SU-DHL-6 (cell line): Measurements from ENCODE around the gene POLR2F.

ENCODE experiments used
- H2AFZ ChIP-seq: fragments of 200-600 bp; sonication (generic); 2 replicates; pipeline ENCODE4 v1.6.1; 2014; ENCODE audit warnings: low read depth, mild to moderate bottlenecking, moderate library complexity, mixed read lengths, antibody characterized with exemption, low read length; ENCODE audit not compliant: severe bottlenecking
- H3F3A ChIP-seq: fragments of 200-600 bp; shearing (Covaris generic); 2 replicates; pipeline ENCODE4 v1.6.0; 2016; ENCODE audit warnings: antibody characterized with exemption, mild to moderate bottlenecking; ENCODE audit not compliant: insufficient read depth
- H3K27ac ChIP-seq: fragments of 200-600 bp; sonication (generic); 2 replicates; pipeline ENCODE4 v1.5.1; 2016; ENCODE audit warnings: low read depth, mild to moderate bottlenecking, low read length, moderate library complexity, mixed read lengths
- H3K27me3 ChIP-seq: fragments of 200-600 bp; sonication (generic), shearing (Covaris generic); 2 replicates; pipeline ENCODE4 v1.6.0; 2014; ENCODE audit warnings: mild to moderate bottlenecking, low read length
- H3K36me3 ChIP-seq: fragments of 200-600 bp; sonication (generic); 2 replicates; pipeline ENCODE4 v1.6.1; 2014; ENCODE audit warnings: mild to moderate bottlenecking, low read length, mixed read lengths
- H3K4me2 ChIP-seq: fragments of 300-600, 200-600 bp; shearing (Covaris generic), sonication (generic); 2 replicates; pipeline ENCODE4 v1.6.0; 2014; ENCODE audit warnings: low read length, low read depth, mild to moderate bottlenecking; ENCODE audit not compliant: poor library complexity, severe bottlenecking
- H3K4me3 ChIP-seq: fragments of 200-600 bp; sonication (generic); 2 replicates; pipeline ENCODE4 v1.5.1; 2014; ENCODE audit warnings: antibody characterized with exemption, low read length, mild to moderate bottlenecking, mixed read lengths; ENCODE audit not compliant: insufficient read depth, poor library complexity, severe bottlenecking
- H3K79me2 ChIP-seq: fragments of 200-600 bp; sonication (generic); 2 replicates; pipeline ENCODE4 v1.6.1; 2014; ENCODE audit warnings: mild to moderate bottlenecking, low read length, moderate library complexity; ENCODE audit not compliant: insufficient read depth
- H3K9ac ChIP-seq: fragments of 200-600 bp; sonication (generic); 2 replicates; pipeline ENCODE4 v1.7.0; 2014; ENCODE audit warnings: mild to moderate bottlenecking, low read length
- H3K9me2 ChIP-seq: fragments of 200-600 bp; sonication (generic); replicated peaks from 2 replicates; pipeline ENCODE4 v1.6.1; 2014; ENCODE audit warnings: low read length; ENCODE audit not compliant: insufficient read depth
- H3K9me3 ChIP-seq: fragments of 200-600 bp; sonication (generic); 2 replicates; pipeline ENCODE4 v1.6.1; 2014; ENCODE audit warnings: low read length, mixed read lengths; ENCODE audit not compliant: insufficient read depth
- H4K20me1 ChIP-seq: fragments of 200-600 bp; sonication (generic); 2 replicates; pipeline ENCODE4 v1.6.1; 2014; ENCODE audit warnings: low read depth, mild to moderate bottlenecking, antibody characterized with exemption, low read length, moderate library complexity, mixed read lengths
- EZH2phosphoT487 ChIP-seq: fragments of 200-600 bp; sonication (generic), shearing (Covaris generic); conservative IDR thresholded peaks from 2 replicates; pipeline ENCODE4 v1.6.1; 2018; ENCODE audit warnings: mild to moderate bottlenecking, antibody characterized with exemption, low read length, moderate library complexity, mixed read lengths
- TF ChIP-seq, protein P1 (sequence below): fragments of 200-600 bp; sonication (generic); IDR thresholded peaks from one replicate; pipeline ENCODE4 v1.5.1; 2017; ENCODE audit warnings: antibody characterized with exemption, mild to moderate bottlenecking, low read length, moderate library complexity; ENCODE audit not compliant: insufficient read depth, poor library complexity, severe bottlenecking

Gene POLR2F

DNA sequence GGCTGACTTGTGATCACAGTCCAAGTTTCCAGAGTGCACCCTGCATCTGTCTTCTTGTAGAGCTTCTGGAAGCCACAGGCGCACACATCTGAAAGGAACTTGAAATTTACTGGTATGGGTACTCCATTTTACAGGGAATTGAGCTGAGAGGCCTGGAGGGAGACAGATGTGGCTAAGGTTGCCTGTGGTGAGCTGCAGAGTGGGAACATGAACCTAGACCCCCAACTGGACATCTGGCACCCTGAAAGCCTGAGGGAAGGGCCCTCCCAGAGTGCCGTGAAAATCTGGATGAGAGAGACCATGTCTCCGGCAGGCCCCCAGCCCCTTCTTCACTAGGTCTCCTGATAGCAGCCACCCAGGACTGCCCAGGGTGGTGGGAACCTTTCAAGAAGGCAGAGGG is 53.4 kb downstream of the POLR2F start:
- Histone ChIP-seq H3K4me3 (no peak overlapping the region), H4K20me1 (no peaks in the 10 kb centered on the region), H3F3A (no peaks in the 10 kb centered on the region), H3K27me3 (no peaks in the 10 kb centered on the region), H3K9me2 (no peaks in the 10 kb centered on the region), H3K36me3 (no peaks in the 10 kb centered on the region), H3K79me2 (no peaks in the 10 kb centered on the region), H3K9ac (no peak overlapping the region), H3K4me2 (no peak overlapping the region), H3K9me3 (no peaks in the 10 kb centered on the region), H3K27ac (no peak overlapping the region), H2AFZ (no peak overlapping the region)
- TF ChIP-seq, protein P1, sequence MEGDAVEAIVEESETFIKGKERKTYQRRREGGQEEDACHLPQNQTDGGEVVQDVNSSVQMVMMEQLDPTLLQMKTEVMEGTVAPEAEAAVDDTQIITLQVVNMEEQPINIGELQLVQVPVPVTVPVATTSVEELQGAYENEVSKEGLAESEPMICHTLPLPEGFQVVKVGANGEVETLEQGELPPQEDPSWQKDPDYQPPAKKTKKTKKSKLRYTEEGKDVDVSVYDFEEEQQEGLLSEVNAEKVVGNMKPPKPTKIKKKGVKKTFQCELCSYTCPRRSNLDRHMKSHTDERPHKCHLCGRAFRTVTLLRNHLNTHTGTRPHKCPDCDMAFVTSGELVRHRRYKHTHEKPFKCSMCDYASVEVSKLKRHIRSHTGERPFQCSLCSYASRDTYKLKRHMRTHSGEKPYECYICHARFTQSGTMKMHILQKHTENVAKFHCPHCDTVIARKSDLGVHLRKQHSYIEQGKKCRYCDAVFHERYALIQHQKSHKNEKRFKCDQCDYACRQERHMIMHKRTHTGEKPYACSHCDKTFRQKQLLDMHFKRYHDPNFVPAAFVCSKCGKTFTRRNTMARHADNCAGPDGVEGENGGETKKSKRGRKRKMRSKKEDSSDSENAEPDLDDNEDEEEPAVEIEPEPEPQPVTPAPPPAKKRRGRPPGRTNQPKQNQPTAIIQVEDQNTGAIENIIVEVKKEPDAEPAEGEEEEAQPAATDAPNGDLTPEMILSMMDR = no peak
- TF ChIP-seq EZH2phosphoT487 = no peak

DNA sequence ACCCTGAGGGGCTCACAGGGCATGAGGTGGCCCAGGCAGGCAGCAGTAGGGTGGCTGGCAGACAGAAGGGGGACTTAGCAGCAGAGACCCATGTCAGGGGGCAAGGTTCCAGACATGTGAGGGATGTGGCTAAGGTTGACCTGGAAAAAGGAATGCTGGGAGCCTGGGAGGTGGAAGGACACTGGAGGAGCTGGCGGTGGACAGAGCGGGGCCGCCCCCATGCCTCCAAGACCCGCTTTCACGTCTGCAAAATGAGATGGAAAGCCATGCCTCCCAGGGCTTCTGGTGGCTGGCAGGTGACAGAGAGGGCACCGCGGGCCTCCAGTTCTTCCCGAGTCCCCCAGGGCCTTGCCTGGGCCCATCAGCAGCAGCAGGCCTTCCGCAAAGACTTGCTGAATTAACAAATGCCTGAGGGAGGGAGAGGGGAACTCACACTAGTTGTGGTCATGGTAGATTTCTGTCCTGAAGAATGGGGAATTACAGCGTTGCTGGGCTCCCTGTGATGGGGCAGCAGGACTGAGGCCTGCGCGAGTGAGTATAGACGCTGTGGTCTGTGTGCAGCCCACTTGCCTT is 53.9 kb downstream of the POLR2F start:
- H3K79me2 ChIP-seq = no peaks in the 10 kb centered on the region
- H3K4me2 ChIP-seq = no peak overlapping the region
- no peaks in the 10 kb centered on the region for H3K9me2 ChIP-seq
- H4K20me1 ChIP-seq = no peaks in the 10 kb centered on the region
- H3F3A ChIP-seq = no peaks in the 10 kb centered on the region
- H3K9me3 ChIP-seq = no peaks in the 10 kb centered on the region
- no peak overlapping the region for H3K27ac ChIP-seq
- TF ChIP-seq EZH2phosphoT487 = no peak
- TF ChIP-seq, protein P1 = no peak
- no peaks in the 10 kb centered on the region for H3K36me3 ChIP-seq
- no peaks in the 10 kb centered on the region for H3K27me3 ChIP-seq
- no peak overlapping the region for H2AFZ ChIP-seq
- no peak overlapping the region for H3K9ac ChIP-seq
- H3K4me3 ChIP-seq = no peak overlapping the region

DNA sequence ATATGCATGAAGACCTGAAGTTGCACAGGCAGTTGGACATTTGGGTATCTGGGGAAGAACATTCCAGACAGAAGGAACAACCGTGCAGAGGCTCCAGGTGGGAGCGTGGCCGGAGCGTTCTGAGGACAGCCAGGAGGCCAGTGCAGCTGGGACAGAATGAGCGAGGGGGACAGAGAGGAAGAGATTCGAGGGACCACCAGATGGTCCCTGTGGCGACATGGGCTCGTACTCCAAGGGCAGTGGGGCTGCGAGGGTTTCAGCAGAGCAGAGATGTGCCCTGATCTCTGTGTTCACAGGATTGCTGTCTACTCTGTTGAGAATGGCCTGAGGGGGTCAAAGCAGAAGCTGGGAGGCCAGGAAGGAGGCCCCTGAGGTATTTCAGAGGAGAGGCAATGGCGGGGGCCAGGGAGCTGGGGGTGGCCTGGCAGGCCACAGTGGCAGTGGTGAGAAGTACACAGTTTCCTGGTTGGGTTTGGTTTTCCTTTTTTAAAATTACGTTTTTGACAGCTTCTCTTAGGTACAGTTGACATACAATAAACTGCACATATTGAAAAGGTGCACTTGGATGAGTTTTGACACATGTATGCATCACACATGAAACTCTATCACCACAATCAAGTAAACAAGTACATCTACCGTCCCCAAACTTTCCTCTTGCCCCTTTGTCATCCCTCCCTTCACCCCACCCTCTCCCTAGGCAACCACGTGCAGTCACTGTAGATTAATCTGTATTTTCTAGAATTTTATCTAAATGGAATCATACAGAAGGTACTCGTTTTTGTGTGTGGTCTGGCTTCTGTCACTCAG is 55.7 kb downstream of the POLR2F start:
- H3K27me3 ChIP-seq = no peaks in the 10 kb centered on the region
- H3K27ac ChIP-seq = no peak overlapping the region
- H4K20me1 ChIP-seq = no peaks in the 10 kb centered on the region
- no peaks in the 10 kb centered on the region for H3F3A ChIP-seq
- H3K9ac ChIP-seq = no peak overlapping the region
- no peaks in the 10 kb centered on the region for H3K36me3 ChIP-seq
- TF ChIP-seq, protein P1 = no peak
- no peak for TF ChIP-seq EZH2phosphoT487
- no peaks in the 10 kb centered on the region for H3K9me3 ChIP-seq
- H3K4me3 ChIP-seq = no peak overlapping the region
- H3K9me2 ChIP-seq = no peaks in the 10 kb centered on the region
- H3K79me2 ChIP-seq = no peaks in the 10 kb centered on the region
- no peak overlapping the region for H3K4me2 ChIP-seq
- H2AFZ ChIP-seq = no peak overlapping the region
